ENCODE results near the gene PTPN2.
A peak's percentile ranks its signal among the peaks of the same experiment; 100 is the strongest.
"Not testable (repeated sequence)": the region's sequence is repeated elsewhere in the genome, so short reads cannot be mapped to it uniquely, and the experiment has no call there.

The PTPN2 gene

DNA sequence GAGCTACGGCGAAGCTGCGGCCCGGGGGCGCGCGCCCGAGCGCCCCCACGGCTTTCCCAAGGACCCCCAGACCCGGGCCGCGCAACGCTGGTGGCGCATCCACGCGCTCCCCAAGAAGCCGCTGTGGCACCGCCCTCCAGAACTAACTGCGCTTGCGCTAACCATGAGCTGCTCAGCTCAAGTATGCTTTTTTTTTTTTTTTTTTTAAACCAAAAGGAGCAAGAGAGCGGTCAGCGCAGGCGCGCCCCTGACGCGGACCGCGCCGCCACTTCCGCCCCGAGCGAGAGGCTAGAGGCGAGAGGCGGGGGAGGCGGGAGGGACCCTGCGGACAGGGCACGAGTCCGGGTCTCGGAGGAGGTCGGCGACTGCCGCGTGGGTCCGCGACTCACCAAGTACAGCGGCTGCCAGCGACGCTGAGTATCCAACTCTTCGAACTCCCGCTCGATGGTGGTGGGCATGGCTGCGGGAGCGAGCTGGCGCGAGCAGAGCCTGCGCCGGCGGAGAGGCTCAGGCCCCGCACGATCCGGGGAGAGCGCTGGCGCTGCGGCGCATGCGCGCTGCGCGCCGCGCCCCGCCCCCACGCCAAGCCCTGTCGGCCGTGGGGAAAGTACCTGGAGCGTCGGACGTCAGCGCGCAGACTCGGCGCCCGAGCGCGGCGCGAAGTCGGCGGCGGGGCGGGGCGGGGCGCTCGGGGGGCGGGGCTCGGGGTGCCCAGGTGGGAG, at the start of gene PTPN2:
Gene PTPN2, minus strand, starts transcription at position 554 of the 722 bp plus-strand sequence. Its CDS starts 96 bp downstream, at position 458.
- peak; percentile 85 for DNase-seq (ENCODE audit: low read depth)

DNA sequence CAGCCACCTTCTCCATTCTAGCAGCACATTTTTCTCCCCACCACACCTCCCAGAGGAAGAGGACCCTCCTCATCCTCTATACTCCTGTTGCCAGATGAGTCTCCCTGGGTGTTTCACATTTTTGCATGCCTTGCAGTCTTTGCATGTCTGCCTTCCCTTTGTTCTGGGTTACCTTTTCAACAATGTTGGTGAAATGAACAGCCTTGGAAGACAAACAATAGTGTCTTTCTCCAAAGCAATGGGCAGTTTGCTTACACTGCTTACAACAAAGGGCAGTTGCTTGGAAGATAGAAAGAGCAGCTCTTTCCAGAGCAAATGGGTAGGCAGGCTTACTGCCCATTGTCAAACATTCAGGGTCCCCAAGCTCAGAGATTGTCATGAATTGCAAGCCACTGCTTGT, 49.3 kb upstream of the PTPN2 start:
- DNase-seq (ENCODE audit: low read depth): no peak

DNA sequence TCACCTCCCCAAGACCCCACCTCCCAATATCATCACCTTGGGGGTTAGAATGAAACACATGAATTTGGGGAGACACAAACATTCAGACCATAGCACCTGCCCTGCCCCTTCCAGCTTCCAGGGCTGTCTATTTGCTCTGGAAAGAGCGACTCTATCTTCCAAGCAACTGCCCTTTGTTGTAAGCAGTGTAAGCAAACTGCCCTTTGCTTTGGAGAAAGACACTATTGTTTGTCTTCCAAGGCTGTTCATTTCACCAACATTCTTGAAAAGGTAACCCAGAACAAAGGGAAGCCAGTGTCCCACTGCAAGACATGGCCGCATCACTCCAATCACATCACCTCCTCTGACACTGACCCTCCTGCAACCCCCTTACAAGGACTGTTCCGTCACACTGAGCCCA, 46.9 kb upstream of the PTPN2 start:
- DNase-seq (ENCODE audit: low read depth): no peak

DNA sequence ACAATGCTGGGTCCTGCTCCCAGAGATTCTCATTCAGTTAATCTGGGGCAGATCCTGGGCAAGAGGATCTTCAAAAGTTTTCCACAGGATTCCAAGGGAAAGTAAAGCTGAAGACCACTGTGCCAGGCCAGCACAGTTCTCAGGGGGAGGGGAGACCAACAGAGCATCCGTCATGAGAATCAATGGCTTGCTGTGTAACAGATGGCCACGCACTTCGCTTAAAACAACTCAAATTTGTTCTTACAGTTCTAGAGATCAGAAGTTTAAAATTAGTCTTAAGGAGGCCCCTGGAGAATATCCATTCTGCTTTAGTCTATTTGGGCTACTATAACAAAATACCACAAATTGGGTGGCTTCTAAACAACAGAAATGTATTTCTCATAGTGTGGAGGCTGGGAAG, 46.3 kb upstream of the PTPN2 start:
- DNase-seq (ENCODE audit: low read depth): no peak

DNA sequence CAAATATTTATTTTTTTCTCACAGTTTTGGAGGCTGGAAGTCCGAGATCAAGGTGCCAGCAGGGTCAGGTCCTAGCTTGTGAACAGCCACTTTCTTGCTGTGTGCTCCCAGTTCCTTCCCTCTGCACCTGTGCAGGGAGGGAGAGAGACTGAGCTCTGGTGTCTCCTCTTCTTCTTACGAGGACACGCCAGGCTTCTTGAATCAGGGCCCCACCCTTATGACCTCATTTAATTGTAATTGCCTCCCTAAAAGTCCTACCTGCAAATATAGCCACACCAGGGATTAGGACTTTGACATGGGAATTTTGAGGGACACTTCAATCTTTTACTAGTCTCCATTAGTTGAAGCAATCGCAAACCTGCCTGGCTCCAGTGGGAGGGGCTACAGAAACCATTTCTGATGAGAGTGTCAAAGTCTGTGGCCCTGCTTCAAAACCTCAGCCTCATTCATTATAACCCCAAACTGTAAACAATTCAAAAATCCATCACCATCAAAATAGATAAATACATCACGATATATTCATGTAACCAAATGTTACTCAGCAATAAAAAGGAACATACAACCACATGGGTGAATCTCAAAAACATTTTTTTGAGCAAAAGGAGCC, 45.5 kb upstream of the PTPN2 start:
- DNase-seq (ENCODE audit: low read depth): no peak

DNA sequence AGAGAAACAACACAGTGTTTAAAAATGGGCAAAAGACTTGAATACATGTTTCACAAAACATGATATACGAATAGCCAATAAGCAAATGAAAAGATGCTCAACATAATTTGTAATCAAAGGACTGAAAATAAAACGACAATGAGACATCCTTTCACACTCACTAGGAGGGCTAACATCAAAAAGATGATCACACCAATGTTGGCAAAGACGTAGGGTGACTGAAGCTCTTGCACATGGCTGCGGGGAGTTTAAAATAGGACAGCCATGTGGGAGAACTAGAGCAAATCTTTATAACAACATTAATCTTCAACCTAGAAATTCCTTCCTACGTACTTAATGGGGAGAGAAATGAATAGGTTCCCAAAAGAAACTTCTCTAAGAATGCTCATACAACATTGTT, 44.6 kb upstream of the PTPN2 start:
- DNase-seq (ENCODE audit: low read depth): no peak

DNA sequence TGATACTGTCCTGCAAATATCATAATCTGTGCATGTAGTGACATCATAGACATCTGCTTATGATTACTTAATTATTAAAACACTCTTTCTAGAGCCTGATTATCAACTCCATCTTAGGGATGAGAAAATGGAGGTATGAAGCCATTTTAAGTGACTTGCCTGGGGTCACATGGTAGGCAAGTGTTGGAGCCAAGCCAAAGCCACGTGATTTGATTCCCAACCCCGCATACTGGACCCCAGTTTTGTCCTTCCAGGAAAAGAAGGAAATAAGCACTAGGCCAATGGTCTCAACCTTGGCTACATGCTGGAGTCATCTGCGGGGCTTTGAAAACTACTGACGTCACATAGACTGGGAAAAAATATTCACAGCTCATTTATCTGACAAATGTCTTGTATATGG, 44.2 kb upstream of the PTPN2 start:
- no peak for DNase-seq (ENCODE audit: low read depth)

DNA sequence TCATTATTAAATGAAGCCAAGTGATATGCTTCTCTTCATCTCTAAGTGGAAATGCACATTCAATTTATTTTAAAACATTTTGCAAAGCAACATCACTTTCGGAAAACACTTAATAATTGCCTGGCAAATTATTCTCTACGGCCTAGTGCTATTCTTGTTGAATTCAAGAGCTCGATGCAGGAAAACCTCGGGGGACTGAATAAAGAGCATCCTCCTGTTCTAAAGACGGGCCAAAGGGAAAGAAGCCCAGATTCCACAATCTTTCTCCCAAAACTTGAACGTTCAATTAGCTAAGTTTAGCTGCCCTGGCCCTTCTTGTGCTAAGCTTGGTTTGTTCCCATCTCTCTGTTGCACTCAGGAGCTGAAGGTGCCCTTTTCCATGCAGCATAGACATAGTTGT, 40.6 kb upstream of the PTPN2 start:
- DNase-seq (ENCODE audit: low read depth): no peak

DNA sequence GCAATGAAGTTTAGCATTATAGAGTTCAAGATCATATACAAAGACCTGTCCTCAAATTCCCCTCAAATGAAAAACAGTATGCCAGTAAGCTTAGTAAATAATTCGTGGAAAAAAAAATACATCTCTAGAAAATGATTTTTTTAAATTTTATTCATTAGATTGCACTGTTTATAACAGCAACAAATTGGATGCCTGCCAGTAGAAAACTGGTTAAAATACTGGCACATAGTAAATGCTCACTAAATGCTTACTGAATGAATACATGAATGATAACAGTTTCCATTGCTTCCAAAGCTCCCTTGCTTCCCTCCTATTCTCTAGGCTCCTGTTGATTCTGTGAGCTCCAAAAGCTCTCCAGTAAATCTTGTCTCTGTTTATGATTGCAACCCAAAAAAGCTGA, 38.2 kb upstream of the PTPN2 start:
- DNase-seq (ENCODE audit: low read depth): no peak

DNA sequence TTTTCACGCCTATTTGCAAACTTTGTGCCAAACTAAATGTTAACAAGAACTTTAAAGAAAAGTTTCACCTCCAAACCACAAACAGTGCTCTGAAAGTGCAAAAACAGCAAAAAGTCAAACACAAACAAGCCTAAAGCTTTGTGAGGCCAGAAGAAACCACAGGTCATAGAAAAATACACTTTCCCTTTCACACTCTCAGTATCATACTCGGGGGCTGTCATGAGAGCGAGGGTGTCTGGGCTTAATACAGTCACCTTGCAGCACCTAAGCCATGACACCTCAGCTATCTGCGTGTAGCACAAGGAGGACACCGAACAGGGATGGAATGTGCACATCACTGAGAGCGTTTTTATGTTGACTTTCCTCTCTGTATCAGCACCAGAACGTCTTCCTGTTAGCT, 37.1 kb upstream of the PTPN2 start:
- DNase-seq (ENCODE audit: low read depth): no peak

DNA sequence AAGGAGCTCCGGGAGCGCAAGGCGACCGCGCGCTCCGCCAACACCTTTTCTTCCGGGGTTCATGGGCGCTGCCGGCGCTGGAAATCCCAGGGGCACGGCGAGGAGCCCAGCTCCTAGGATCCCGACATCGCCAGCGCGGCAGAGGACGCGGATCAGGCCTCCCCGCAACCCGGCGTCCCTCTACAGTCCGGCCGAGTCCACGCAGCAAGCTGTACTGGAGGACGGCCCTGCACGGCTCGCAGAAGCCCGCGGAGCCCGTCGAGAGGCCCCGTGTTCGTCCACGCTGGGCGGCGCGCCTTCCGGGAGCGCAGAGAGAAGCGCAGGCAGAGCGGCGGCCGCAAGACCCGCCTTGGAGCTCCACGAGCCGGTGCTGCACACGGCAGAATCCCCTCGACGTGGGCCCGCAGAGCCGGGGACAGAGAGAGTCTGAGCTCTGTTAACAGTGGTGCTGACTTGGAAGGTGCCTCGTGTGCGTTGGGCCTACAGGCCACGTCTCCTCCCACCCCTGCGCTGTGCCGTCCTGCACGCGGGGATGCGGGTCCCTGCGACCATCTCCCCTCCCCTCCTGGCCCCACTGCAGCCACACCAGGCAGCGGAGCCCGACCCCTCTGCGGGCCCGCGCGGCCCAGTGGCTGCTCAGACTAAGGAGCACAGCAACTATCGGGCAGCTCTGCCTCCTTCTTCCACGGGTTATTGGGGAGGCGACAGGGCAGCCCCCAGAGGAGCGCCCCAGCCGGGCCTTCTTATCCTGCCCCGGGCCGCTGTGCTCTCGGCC, 28.1 kb upstream of the PTPN2 start:
- no peak for DNase-seq (ENCODE audit: low read depth)

DNA sequence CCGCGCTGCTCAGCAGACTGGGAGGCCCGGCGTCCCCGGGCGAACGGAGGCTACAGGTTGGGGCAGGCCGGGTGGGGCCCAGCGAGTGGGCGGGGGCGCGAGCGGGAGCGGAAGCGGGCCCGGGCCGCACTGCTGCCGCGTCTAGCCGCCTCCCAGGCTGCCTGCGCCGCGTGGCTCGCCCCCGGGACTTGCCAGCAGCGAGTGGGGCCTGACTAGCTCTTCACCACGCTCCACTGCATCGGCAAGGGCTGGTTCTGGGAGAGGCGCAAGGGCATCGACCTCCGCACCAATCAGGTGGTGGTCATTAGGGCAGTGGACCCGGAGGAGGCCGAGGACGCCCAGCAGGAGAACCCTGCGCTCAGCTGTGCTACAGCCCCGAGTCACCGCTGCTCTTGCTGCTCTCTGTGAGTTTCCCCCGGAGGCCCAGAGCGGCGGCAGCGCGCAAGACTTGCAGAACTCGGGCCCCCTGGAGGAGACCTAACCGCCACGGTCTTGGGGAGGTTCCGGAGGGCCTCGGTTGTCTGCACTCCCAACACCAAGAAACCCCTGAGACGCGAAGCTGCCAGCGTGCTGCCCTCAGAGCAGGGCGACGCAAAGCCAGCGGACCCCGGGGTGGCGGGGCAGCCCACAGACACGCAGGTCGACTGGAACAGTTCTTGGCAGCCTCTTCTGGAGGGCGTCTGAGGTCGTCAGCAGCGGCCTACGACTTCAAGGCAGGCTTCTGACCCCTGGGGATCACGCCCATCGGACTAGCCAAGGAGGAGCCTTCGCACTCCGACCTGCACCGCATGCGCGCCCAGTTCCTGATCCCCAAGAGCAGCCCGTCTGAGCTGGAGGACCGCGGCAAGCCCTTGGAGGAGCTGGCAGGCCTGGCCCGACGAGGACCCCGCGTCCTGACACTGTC, 27.2 kb upstream of the PTPN2 start:
- no peak for DNase-seq (ENCODE audit: low read depth)

DNA sequence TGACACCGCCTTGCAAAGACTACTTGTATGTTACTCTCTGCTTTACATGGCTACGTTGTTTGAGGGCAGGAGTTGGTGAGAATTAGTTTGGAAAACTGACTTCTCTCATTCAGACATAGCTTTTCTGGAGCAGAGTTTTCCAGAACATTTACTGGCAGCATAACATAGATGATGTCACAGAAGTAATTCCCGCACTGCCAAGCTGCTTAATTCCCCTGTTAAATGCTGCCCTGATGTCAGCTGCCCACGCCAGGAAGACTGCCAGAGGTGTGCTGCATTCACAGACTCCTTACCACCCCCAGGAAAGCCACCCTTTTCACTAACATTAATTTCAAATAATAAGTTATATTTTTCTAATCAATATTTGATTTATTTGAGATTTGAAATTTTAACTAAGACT, 24.7 kb upstream of the PTPN2 start:
- no peak for DNase-seq (ENCODE audit: low read depth)

DNA sequence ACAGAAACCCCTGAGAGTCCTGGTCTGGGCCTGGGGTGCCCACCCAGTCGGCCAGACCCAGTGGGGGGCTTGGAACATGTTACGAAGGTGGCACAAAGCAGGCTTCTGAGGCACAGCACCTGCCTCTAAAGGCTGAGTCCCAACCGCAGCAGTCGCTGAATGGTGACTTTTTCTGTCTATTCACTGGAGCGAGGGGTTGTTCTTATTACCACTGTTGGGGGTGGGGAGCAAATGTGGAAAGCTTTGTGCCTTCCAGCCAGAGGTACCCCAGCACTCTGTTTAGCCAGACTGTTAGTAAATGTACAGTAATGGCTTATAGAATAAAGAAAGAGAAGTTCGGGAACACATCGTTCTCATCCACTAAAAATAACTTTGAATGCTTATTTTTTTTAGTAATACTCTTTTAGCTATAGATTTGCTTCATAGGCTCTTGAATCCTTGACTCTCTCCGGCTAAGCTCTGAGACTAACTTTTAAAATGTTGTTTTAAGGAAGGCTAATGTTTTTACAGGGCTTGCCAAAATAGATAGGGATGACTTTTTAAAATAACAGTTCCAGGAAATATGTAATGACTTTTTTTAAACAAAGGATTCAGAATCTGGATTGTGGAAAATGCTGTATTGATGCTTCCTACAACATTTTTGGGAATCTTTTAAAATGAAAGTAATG, 23.4 kb upstream of the PTPN2 start:
- no peak for DNase-seq (ENCODE audit: low read depth)

DNA sequence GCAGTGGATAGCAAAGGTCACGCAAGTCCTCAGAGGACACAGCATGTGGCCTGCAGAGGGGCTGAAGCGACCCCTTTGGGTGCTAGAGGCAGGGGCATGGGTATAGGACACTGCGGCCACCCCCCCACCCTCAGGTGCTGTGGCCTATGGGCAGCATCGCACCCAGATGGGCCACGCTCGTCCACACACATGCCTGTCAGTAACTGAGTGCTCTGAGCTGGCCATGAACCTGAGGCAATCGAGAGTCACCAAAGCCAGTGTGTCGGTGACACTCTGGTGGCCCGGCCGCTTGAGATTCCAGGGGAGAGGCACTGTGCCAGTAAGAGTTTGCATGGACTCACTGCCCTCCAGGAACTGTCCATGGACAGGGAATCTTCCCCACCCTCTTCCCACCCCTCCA, 22.7 kb upstream of the PTPN2 start:
- DNase-seq (ENCODE audit: low read depth): no peak

DNA sequence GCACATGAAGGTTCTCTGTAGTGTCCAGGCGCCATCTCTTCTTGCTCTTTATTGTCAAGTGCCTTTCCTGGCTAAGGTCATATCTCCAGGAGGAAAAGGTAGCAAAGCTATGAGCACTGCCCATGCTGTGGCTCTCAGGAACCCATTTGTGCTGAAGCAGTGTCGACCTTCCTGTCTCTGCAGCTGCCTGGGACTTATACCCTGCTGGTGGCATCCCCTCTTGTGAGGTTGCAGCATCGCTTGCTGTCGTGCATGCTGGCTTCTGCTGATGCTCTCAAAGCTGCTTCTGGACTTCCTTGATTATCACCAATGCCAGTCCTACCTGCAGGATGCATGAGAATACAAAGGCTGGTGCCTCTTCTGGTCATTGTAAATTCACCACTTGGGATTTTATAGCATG, 22.1 kb upstream of the PTPN2 start:
- DNase-seq (ENCODE audit: low read depth): no peak

DNA sequence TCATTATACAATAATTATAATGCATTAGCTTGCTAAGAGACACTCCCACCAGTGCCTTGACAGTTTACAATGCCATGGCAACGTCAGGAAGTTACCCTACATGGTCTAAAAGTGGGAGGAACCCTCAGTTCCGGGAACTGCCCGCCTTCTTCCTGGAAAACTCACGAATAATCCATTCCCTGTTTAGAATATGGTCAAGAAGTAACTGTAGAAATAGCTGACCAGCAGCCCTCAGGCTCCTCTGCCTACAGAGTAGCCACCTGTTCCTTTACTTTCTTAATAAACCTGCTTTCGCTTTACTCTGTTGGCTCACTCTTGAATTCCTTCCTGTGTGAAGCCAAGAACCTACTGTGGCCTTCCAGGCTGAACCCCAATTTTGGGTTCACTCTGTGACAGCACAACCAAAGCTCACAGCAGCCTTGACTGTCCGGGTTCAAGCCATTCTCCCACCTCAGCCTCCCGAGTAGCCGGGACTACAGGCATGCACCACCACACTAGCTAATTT, 20.0 kb upstream of the PTPN2 start:
- no peak for DNase-seq (ENCODE audit: low read depth)

DNA sequence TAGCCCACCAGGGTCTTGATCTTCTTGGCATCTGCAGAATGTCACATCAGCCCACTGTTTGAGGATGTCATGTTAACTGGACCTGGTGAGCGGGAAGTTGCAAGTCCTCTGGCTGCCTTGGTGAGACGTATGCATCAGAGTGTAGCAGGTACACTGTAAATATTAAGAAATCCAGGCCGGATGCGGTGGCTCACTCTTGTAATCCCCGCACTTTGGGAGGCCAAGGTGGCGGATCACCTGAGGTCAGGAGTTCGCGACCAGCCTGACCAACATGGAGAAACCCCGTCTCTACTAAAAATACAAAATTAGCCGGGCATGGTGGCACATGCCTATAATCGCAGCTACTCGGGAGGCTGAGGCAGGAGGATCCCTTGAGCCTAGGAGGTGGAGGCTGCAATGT, 17.2 kb upstream of the PTPN2 start:
- not testable (repeated sequence) for DNase-seq (ENCODE audit: low read depth)

DNA sequence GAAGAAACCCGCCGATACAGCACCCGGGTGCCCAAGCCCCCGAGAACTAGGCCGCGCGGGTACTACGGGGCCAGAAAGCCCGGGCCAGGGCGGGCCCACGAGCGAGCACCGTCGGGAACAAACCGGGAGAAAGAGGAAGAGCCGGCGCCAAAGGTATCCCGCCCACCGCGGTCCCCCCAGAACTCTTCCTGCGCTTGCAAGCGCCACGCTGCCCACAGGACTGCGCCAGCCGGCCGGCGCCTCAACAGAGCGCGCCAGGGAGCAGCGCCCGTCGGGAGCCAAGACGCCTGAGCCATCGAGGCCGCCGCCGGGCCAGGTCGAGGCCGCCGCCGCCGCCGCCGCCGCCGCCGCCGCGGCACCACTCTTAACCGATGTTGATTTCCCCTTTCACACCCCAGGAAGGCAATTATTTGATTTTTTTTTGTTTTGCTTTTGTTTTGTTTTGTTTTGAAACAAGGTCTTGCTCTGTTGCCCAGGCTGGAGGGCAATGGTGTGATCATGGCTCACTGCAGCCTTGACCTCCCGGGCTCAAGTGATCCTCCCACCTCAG, 12.8 kb upstream of the PTPN2 start:
- not testable (repeated sequence) for DNase-seq (ENCODE audit: low read depth)

DNA sequence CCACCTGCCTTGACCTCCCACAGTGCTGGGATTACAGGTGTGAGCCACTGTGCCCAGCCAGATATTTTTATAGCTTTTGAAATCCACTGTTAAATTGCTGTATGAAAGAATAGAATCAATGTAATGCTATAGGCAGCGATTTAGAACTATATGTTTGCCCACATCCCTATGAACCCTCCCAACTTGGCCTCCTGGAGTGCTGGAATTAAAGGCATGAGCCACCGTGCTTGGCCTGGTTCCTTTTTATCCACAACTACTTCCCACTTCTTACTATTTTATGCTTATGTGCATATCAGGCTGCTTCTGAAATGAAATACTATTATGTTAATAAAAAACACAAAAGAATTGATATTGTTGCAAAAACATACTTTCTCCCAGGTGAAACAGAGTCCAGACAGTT, 11.6 kb upstream of the PTPN2 start:
- no peak for DNase-seq (ENCODE audit: low read depth)

DNA sequence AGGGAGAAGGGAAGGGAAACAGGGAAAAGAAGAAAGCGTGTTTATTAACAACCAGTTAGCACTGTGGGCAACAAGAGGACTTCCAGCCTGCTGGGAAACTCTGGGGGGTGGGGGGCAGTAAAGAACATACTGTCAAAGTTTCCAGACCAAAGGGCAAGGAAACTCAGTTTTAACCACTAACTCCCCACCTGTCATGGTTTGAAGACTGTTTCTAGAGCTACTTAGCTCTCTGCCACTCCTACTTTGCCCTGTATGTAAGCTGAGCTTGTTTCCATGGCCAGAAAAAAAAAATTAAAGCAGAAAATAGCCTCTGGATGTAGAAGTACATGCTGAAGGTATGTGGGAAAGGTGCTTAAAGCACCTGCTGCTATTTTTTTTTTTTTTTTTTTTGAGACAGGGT, 11.0 kb upstream of the PTPN2 start:
- no peak for DNase-seq (ENCODE audit: low read depth)

Measured in T-helper 22 cell (primary cell).